ENCODE measurements around the gene FILIP1L.

DNA sequence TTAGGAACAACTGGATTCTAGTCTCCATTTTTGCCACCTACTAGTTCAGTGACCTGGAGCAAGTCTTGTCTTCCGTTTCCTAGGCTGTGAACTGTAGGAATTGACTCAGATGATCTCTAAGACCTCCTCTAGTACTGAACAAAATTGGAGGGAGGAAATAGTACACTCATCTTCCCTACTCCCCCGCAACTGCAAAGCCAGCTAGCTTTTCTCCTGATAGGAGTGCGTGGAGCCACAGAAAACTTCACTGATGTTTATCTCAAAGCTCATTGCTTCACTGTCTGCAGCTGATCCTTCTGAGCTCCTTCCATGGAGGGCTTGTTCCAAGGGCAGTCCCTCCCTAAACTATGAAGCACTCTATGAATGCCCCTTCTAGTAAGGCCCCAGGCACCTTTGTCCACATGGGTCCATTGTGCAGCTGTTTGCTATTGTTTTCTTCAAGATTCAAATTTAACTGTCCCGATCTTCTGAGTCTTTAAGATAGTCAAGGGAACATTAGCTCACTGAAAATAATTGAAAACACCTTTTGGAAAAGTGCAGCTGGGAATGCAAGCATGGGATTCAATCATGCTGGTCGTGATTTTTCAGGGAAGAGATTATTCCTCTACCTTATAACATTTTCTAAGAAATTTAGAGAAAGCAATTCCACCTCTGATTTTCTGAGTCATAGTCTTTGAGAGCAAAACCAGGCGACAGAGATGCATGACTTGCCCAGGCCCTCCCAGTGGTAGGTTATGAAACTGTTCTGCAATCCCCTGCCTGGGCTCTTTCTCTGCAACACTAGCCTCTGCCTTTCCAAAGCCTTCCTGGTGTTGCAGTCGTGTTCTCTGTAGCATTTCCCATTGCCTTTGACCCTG, 24.3 kb downstream of the FILIP1L start:
- TF ChIP-seq, protein P1, sequence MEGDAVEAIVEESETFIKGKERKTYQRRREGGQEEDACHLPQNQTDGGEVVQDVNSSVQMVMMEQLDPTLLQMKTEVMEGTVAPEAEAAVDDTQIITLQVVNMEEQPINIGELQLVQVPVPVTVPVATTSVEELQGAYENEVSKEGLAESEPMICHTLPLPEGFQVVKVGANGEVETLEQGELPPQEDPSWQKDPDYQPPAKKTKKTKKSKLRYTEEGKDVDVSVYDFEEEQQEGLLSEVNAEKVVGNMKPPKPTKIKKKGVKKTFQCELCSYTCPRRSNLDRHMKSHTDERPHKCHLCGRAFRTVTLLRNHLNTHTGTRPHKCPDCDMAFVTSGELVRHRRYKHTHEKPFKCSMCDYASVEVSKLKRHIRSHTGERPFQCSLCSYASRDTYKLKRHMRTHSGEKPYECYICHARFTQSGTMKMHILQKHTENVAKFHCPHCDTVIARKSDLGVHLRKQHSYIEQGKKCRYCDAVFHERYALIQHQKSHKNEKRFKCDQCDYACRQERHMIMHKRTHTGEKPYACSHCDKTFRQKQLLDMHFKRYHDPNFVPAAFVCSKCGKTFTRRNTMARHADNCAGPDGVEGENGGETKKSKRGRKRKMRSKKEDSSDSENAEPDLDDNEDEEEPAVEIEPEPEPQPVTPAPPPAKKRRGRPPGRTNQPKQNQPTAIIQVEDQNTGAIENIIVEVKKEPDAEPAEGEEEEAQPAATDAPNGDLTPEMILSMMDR (IDR thresholded peaks at IDR 0.05) = no peak
- TF ChIP-seq POLR2AphosphoS5 (IDR thresholded peaks at IDR 0.05) = no peak
